ENCODE results near the gene MGARP. TPM values are rescaled to one million over a fixed set of nuclear protein-coding genes. Genes with fewer than 3 reads are reported as not detected.
"Not testable (repeated sequence)": the region's sequence is repeated elsewhere in the genome, so short reads cannot be mapped to it uniquely, and the experiment has no call there.

MGARP gene
- total RNA-seq, 6 experiments from 2014 or later: 10.4 to 38.5 (median 11.8) TPM

DNA sequence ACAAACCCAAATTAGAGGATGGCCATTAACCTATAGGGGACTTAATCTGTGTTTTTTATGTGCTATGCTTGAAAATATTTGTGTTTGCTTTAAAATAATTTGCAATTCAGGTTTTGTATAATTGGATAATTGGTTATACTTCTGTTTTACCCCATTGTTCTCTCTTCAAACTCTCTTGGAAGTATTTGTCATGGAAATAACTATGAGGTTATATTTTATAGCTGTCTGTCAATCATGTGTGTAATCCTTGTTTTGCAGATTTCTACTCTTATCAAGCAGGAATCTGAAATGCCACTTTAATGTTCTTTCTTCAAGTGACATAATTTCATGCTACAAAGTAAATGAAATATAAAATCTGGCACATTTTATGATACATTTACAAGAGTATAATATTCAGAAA lies 37.6 kb upstream of the MGARP start:
- Mint-ChIP-seq H3K36me3 (ENCODE audit: low read depth) (peaks cover 43% of the 10 kb centered on the region), H3K27me3 (ENCODE audit: insufficient read depth) (no peaks in the 10 kb centered on the region)

GRCh38 chr4:139316733-139317132 lies 36.7 kb upstream of the MGARP start:
- Mint-ChIP-seq H3K27ac (no peak overlapping the region), H3K4me3 (no peak overlapping the region), H3K36me3 (ENCODE audit: low read depth) (peaks cover 37% of the 10 kb centered on the region), H3K9me3 (no peaks in the 10 kb centered on the region), H3K27me3 (ENCODE audit: insufficient read depth) (no peaks in the 10 kb centered on the region), H3K4me1 (ENCODE audit: low read depth) (peaks cover 44% of the 10 kb centered on the region)
- DNase-seq: no peak
- TF ChIP-seq, protein P1, sequence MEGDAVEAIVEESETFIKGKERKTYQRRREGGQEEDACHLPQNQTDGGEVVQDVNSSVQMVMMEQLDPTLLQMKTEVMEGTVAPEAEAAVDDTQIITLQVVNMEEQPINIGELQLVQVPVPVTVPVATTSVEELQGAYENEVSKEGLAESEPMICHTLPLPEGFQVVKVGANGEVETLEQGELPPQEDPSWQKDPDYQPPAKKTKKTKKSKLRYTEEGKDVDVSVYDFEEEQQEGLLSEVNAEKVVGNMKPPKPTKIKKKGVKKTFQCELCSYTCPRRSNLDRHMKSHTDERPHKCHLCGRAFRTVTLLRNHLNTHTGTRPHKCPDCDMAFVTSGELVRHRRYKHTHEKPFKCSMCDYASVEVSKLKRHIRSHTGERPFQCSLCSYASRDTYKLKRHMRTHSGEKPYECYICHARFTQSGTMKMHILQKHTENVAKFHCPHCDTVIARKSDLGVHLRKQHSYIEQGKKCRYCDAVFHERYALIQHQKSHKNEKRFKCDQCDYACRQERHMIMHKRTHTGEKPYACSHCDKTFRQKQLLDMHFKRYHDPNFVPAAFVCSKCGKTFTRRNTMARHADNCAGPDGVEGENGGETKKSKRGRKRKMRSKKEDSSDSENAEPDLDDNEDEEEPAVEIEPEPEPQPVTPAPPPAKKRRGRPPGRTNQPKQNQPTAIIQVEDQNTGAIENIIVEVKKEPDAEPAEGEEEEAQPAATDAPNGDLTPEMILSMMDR (IDR thresholded peaks at IDR 0.05): no peak

More for the DNA sequence above, 37.6 kb upstream of the MGARP start:
- H3K9me3 Mint-ChIP-seq: no peaks in the 10 kb centered on the region
- H3K27ac Mint-ChIP-seq: no peak overlapping the region
- no peak overlapping the region for H3K4me3 Mint-ChIP-seq
- no peak for DNase-seq
- TF ChIP-seq, protein P1 (IDR thresholded peaks at IDR 0.05): no peak
- peaks cover 44% of the 10 kb centered on the region for H3K4me1 Mint-ChIP-seq (ENCODE audit: low read depth)

GRCh38 chr4:139315221-139315675 lies 35.2 kb upstream of the MGARP start:
- Mint-ChIP-seq H3K27ac (no peak overlapping the region), H3K27me3 (ENCODE audit: insufficient read depth) (no peaks in the 10 kb centered on the region), H3K36me3 (ENCODE audit: low read depth) (peaks cover 30% of the 10 kb centered on the region), H3K9me3 (no peaks in the 10 kb centered on the region), H3K4me3 (no peak overlapping the region), H3K4me1 (ENCODE audit: low read depth) (peaks cover 54% of the 10 kb centered on the region)
- DNase-seq: no peak
- TF ChIP-seq, protein P1 (IDR thresholded peaks at IDR 0.05): no peak

GRCh38 chr4:139314047-139314800 lies 34.2 kb upstream of the MGARP start:
- Mint-ChIP-seq H3K4me3 (no peak overlapping the region), H3K27ac (no peak overlapping the region)

GRCh38 chr4:139313414-139313813 lies 33.4 kb upstream of the MGARP start:
- DNase-seq; H3K27me3 Mint-ChIP-seq (ENCODE audit: insufficient read depth); H3K9me3 Mint-ChIP-seq; H3K27ac Mint-ChIP-seq; H3K4me3 Mint-ChIP-seq: not testable (repeated sequence)
- peaks cover 23% of the 10 kb centered on the region for H3K36me3 Mint-ChIP-seq (ENCODE audit: low read depth)
- peaks cover 46% of the 10 kb centered on the region for H3K4me1 Mint-ChIP-seq (ENCODE audit: low read depth)

More at GRCh38 chr4:139314047-139314800, 34.2 kb upstream of the MGARP start:
- H3K9me3 Mint-ChIP-seq: no peaks in the 10 kb centered on the region
- DNase-seq: no peak
- H3K4me1 Mint-ChIP-seq (ENCODE audit: low read depth): peaks cover 46% of the 10 kb centered on the region
- no peaks in the 10 kb centered on the region for H3K27me3 Mint-ChIP-seq (ENCODE audit: insufficient read depth)
- peaks cover 23% of the 10 kb centered on the region for H3K36me3 Mint-ChIP-seq (ENCODE audit: low read depth)
- TF ChIP-seq, protein P1 (IDR thresholded peaks at IDR 0.05): no peak

DNA sequence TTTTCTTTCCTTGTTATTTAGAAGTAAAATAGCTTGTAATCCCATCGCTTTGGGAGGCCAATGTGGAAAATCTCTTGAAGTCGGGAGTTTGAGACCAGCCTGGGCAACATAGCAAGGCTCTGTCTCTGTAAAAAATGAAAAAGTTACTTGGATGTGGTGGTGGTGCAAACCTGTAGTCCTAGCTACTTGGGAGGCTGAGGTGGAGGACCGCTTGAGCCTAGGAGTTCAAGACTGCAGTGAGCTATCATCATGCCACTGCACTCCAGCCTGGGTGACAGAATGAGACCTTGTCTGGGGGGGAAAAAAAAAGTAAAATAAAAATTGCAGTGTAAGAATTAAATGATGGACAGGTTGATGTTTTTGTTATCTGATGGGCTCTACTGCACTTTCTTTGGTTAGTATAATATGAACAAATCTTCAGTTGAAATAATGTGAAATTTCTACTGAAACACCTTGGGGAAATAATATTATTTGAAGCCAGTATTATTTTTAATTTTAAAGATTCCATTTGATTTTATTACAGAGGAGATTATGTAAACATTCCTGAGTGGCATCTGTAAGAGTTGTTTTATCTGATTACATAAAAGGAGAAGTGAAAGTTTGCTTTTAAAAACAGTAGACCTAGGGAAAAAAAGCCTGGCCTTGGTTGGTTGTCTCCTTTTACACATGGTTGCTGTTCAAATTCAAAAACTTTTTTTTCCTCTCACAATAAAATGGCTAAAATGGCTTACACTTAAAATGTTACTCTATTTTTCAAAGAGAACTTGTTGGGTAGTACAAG lies 32.7 kb upstream of the MGARP start:
- H3K36me3 Mint-ChIP-seq (ENCODE audit: low read depth): peaks cover 23% of the 10 kb centered on the region
- no peak overlapping the region for H3K27ac Mint-ChIP-seq
- no peak for DNase-seq
- H3K4me3 Mint-ChIP-seq: no peak overlapping the region
- H3K27me3 Mint-ChIP-seq (ENCODE audit: insufficient read depth): peaks cover 2% of the 10 kb centered on the region; the same call in 1 of the 2 replicates
- TF ChIP-seq, protein P1 (IDR thresholded peaks at IDR 0.05): no peak
- no peaks in the 10 kb centered on the region for H3K9me3 Mint-ChIP-seq
- peaks cover 46% of the 10 kb centered on the region for H3K4me1 Mint-ChIP-seq (ENCODE audit: low read depth)
